T-helper 2 cell (primary cell): Measurements from ENCODE around the gene SMIM3.
"Not testable (repeated sequence)": the region's sequence is repeated elsewhere in the genome, so short reads cannot be mapped to it uniquely, and the experiment has no call there.

Experiments used
- DNase-seq, 5 experiments: peaks; one replicate each; pipeline versions ENCODE4 v3.0.0 to v3.0.0-alpha.2; 2012 to 2022

Gene SMIM3

DNA sequence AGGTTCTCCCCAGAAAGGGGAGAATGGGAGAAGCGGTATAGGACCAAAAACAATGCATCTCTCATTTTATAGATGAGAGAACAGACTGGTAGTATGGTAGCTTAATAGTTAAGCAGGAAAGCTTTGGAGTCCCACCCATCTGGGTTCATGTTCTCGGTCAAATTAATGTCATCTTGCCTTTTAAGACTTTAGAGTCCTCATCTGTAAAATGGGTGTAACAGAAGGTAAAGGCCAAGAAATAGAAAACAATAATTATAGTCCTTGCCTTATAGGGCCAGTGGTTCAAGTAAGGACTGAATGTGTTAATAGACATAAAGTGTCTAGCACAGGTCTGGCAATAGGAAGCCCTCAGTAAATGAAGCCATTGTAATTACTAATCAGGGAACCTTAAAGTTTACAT lies 16.4 kb downstream of the SMIM3 start:
- no peak for DNase-seq

DNA sequence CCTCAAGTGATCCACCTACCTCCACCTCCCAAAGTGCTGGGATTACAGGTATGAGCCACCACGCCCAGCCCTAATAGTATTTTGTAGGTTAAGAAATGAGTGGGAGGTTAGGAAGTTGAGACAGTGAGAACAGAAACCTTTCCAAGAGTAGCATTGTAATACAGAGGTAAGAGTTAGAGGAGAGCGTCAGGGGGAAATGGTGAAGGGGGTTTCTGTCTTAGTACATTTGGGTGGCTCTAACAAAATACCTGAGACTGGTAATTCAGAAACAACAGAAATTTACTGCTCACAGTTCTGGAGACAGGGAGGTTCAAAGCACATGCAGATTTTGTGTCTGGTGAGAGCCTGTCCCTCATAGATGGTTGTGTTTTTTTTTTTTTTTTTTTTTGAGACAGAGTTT lies 18.8 kb downstream of the SMIM3 start:
- no peak for DNase-seq

DNA sequence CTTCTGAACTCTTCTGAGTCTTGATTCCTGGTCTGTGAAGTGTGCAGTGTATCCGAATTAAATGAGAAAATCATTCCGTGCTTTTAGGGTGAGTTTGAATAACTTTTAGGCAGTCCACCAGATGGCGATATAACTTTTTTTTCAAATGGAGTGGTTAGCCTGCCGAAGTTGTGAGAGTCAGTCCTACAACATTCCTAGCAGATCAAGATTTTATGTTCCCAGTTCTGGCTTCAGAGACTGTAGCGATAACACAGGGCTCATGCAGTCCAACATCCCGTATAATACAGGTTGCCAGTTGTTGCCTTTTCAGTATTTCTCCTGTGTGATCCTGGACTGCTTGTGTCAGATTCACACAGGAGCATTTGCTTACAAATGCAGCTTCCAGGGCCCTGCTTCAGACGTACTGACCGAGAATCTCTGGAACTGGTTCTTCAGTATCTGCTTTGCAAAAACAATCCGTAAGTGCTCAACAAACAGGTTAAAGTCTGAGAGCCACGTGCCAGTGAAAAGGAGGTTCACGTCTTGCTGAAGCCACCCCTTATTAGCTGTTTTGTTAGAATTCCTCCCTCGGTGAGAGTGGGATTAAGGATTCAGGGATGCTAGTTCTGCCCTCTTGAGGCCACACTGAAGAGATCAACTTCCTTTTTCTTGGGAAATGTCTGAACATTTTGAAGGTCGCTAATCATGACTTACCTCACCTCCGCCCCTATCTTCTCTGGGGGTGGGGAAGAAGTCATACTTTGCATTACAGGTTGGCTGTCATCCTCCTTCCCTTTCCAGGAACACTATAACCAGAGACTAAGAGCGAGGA lies 22.8 kb downstream of the SMIM3 start:
- DNase-seq, result peak in 1 of 5 experiments; percentile 19

DNA sequence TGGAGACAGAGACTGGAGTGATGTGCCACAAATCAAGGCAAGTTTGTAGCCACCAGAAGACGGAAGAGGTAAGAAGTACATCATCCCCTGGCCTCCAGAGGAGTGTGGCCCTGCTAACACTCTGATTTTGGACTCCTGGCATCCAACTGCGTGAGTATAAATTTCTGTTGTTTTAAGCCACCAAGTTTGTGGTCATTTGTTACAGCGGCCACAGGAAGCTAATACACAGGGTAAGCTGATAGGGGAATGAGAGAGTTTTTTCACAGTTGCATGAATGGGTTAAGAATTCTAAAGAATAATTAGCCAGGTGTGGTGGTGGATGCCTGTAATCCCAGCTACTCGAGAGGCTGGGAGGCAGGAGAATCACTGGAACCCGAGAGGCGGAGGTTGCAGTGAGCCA lies 25.8 kb downstream of the SMIM3 start:
- DNase-seq, result no peak

DNA sequence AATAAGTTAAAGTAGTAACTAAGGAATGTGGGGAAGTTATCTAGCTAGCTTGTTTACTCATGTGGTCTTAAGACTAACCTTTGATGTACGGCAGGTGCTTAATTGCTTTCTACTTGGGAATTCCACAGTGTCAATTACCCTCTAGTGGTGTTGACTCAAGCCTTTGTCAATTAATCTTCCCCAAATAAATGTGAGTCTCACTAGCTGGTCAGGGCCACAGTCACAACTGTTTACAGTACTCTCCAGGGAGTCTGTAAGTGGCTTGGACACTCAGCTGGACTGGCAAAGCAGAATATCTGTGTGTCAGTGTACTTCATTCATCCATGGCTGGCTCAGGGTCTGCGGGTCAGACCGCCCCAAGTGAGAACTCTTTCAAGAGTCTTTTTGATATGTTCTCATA lies 30.8 kb downstream of the SMIM3 start:
- DNase-seq, result no peak

DNA sequence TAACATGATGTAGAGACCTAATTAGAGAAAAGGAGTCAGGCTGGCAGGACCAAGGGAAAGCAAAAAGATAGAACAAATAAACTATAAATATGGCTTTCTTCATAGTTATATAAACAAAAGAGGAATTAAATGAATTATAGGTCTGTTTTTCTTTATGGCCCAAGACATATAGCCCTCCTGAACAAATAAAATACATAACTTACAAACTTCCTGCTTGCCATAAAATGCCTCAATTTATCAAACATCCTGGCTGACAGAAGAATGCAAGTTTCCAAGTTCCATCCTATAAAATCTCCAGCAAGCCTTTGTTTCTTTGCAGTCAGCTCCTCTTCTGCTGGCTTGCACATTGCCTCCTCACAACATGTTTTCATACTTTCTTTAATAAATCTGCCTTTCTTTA lies 36.5 kb downstream of the SMIM3 start:
- no peak for DNase-seq

DNA sequence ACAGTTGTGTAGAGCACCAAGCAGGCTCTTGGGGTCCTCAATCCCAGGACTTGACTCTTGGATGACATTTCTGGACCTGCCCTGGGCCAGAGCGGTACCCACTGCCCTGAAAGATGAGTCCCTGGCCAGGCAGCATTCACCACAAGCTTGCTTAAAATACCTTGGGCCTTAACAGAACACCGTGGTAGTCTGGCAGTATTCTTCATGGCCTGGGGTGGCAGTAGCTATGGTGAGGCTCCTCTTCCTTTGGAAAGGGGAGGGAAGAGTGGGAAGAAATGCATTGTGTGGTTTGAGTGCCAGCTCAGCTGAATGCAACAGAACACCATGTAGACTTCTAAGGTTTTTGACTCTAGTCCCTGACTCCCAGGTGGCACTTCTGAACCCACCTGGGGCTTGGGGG lies 38.4 kb downstream of the SMIM3 start:
- no peak for DNase-seq

GRCh38 chr5:150829744-150830143 lies 51.2 kb downstream of the SMIM3 start:
- DNase-seq, result no peak

GRCh38 chr5:150831821-150832220 lies 53.3 kb downstream of the SMIM3 start:
- not testable (repeated sequence) for DNase-seq

DNA sequence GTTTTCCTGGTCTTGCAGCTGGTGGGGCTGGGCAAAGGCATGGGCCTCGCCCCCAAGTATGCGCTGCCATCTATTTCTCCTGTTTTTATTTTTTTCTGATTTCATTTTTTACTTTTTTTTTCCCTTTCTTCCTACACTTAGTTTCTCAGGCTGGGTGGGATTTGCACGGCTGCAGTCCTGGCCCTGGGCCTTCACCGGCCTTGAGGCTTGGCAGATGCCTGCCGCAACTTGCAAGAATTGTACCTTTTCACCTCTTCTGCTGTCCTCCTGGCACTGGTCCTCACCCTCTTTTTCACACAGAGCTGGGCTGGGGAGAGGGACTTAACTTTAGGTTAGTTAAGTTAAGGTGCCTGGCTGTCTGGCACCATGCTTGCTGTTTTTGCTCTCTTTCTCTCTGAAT lies 57.5 kb downstream of the SMIM3 start:
- DNase-seq, result no peak

DNA sequence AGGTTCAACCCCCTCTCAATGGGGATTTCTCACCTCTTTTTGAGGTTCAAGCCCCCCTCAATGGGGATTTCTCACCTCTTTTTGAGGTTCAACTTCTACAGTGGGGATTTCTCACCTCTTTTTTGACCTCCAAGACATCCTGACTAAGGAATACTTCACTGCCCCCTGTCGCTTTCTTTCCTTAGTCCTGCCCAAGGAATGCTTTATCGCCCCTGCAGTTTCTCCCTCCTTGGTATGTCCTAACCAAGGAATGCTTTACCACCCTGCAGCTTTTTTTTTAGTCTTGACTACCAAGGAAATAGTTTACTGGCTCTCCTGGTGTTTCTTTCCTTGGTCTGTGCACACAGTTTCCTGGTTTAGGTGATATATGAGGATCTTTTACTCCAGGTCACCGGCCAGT lies 58.1 kb downstream of the SMIM3 start:
- no peak for DNase-seq

DNA sequence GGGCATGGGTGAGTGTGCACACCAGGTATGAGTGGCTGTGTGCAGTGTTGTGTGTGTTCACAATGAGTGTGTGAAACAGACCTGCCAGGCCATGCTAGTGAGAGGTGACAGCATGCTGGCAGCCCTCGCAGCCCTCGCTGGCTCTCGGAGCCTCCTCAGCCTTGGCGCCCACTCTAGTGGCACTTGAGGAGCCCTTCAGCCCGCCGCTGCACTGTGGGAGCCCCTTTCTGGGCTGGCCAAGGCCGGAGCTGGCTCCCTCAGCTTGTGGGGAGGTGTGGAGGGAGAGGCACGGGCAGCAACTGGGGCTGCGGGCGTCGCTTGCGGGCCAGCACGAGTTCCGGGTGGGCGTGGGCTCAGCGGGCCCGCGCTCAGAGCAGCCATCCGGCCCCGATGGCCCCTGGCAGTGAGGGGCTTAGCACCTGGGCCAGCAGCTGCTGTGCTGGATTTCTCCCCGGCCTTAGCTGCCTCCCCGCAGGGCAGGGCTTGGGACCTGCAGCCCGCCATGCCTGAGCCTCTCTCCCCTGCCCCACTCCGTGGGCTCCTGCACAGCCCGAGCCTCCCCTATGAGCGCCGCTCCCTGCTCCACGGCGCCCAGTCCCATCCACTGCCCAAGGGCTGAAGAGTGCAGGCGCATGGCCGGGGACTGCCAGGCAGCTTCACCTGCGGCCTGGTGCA lies 66.8 kb downstream of the SMIM3 start:
- not testable (repeated sequence) for DNase-seq

GRCh38 chr5:150846308-150846653 lies 67.7 kb downstream of the SMIM3 start, which contains the start of gene IRGM:
Gene IRGM, plus strand, starts transcription at chr5:150846521. Its CDS starts 1,603 bp downstream, at chr5:150848124.
- peak in 1 of 5 experiments; percentile 36 for DNase-seq
